Effector CD4-positive, alpha-beta T cell (primary cell): ENCODE data around the gene ZDHHC7.
"Not testable (repeated sequence)": the region's sequence is repeated elsewhere in the genome, so short reads cannot be mapped to it uniquely, and the experiment has no call there.

Source experiments
- DNase-seq: peaks from one replicate; pipeline ENCODE4 v3.0.0-alpha.2; 2020
- total RNA-seq: gene quantifications from one replicate; lab custom pipeline; 2026; lab: John Stamatoyannopoulos, UW

ZDHHC7 gene
- 65.5 reads per million, percentile 74 among the genes with 10 or more reads in this experiment for total RNA-seq

GRCh38 chr16:85010931-85011845, at the start of gene ZDHHC7:
Gene ZDHHC7, minus strand, starts transcription at chr16:85011535. Its CDS starts 20,917 bp downstream, at chr16:84990618.
- peak; percentile 82 for DNase-seq

GRCh38 chr16:85058909-85059308, 47.6 kb upstream of the ZDHHC7 start:
- no peak for DNase-seq

- no peak for DNase-seq
Measured at GRCh38 chr16:85057948-85058347, 46.6 kb upstream of the ZDHHC7 start.

GRCh38 chr16:85057212-85057889, 46.0 kb upstream of the ZDHHC7 start:
- DNase-seq: no peak

GRCh38 chr16:85056211-85056748, 44.9 kb upstream of the ZDHHC7 start:
- no peak for DNase-seq

- peak; percentile 65 for DNase-seq
Measured at GRCh38 chr16:85055493-85056210, 44.3 kb upstream of the ZDHHC7 start.

- no peak for DNase-seq
Measured at GRCh38 chr16:85054948-85055492, 43.7 kb upstream of the ZDHHC7 start.

- DNase-seq: not testable (repeated sequence)
Measured at GRCh38 chr16:85054321-85054720, 43.0 kb upstream of the ZDHHC7 start.

- no peak for DNase-seq
Measured at GRCh38 chr16:85052536-85052935, 41.2 kb upstream of the ZDHHC7 start.

- DNase-seq: no peak
Measured at GRCh38 chr16:85051683-85052082, 40.3 kb upstream of the ZDHHC7 start.

GRCh38 chr16:85051067-85051581, 39.8 kb upstream of the ZDHHC7 start:
- DNase-seq: no peak

- no peak for DNase-seq
Measured at GRCh38 chr16:85049706-85050305, 38.5 kb upstream of the ZDHHC7 start.

GRCh38 chr16:85048921-85049562, 37.7 kb upstream of the ZDHHC7 start:
- no peak for DNase-seq

- DNase-seq: no peak
Measured at GRCh38 chr16:85047867-85048455, 36.6 kb upstream of the ZDHHC7 start.

- DNase-seq: no peak
Measured at GRCh38 chr16:85046931-85047866, 35.9 kb upstream of the ZDHHC7 start.

- no peak for DNase-seq
Measured at GRCh38 chr16:85046472-85046916, 35.2 kb upstream of the ZDHHC7 start.

- DNase-seq: no peak
Measured at GRCh38 chr16:85045641-85046471, 34.5 kb upstream of the ZDHHC7 start.

- no peak for DNase-seq
Measured at GRCh38 chr16:85045077-85045476, 33.7 kb upstream of the ZDHHC7 start.

- DNase-seq: no peak
Measured at GRCh38 chr16:85042606-85043005, 31.3 kb upstream of the ZDHHC7 start.
